ENCODE data around the gene CDK5.
"Not testable (repeated sequence)": the region's sequence is repeated elsewhere in the genome, so short reads cannot be mapped to it uniquely, and the experiment has no call there.

CDK5 gene

DNA sequence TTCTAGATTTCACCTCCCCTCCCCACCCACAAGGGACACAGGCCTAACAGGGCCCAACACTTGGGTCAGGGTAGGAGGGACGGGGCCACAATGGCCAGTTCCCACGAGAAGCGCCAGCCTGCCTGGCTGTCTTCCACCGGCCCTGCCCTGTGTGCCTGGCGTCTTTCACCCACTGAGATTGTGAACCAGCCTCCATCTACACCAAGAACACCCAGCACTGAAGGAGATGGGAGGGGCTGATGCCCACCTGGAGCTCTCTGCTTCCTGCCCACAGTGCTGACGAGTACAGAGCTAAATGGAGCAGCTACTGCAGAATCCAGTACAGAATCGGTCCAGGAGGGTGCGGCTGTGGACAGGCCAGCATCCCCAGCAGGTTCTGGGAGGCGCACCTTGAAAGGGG, 11.7 kb downstream of the CDK5 start:
- no peak overlapping the region for H3K4me3 ChIP-seq (ENCODE audit: low read length)
- TF ChIP-seq, protein P1, sequence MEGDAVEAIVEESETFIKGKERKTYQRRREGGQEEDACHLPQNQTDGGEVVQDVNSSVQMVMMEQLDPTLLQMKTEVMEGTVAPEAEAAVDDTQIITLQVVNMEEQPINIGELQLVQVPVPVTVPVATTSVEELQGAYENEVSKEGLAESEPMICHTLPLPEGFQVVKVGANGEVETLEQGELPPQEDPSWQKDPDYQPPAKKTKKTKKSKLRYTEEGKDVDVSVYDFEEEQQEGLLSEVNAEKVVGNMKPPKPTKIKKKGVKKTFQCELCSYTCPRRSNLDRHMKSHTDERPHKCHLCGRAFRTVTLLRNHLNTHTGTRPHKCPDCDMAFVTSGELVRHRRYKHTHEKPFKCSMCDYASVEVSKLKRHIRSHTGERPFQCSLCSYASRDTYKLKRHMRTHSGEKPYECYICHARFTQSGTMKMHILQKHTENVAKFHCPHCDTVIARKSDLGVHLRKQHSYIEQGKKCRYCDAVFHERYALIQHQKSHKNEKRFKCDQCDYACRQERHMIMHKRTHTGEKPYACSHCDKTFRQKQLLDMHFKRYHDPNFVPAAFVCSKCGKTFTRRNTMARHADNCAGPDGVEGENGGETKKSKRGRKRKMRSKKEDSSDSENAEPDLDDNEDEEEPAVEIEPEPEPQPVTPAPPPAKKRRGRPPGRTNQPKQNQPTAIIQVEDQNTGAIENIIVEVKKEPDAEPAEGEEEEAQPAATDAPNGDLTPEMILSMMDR (conservative IDR thresholded peaks at IDR 0.05; ENCODE audit: low read depth, low read length): no peak
- DNase-seq (ENCODE audit: low read depth): no peak

DNA sequence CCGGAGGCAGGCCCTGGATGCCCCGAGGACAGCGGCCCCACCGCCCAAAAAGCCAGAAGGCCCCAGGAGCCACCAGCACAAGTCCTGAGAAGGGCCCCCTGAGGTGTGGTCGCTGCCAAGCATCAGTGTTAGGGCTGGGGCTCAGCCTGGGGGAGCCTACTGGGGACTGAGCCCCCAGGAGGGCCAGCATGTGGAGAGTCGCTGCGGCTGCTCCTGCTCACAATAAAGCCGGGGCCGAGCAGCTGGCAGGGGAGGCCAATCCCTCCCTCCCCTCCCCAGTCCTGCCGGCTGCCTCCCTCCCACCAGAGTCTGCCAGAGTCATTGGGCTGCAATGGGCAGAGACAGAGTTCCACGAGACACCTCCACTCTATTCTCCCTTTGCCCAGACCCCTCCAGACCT, 12.4 kb downstream of the CDK5 start:
- H3K4me3 ChIP-seq (ENCODE audit: low read length): no peak overlapping the region
- DNase-seq (ENCODE audit: low read depth): no peak
- TF ChIP-seq, protein P1 (conservative IDR thresholded peaks at IDR 0.05; ENCODE audit: low read depth, low read length): no peak

DNA sequence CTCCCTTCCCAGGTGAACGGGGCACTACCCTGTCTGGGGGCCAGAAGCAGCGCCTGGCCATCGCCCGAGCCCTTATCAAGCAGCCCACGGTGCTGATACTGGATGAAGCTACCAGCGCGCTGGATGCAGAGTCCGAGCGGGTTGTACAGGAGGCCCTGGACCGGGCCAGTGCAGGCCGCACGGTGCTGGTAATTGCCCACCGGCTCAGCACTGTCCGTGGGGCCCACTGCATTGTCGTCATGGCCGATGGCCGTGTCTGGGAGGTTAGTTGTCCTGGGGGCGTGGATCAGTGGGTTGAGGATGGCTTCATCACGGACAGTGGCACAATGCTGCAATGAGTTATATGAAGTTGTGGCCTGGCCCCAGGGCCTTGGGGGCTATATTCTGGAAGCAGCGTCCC, 13.7 kb downstream of the CDK5 start:
- H3K4me3 ChIP-seq (ENCODE audit: low read length): no peak overlapping the region
- TF ChIP-seq, protein P1 (conservative IDR thresholded peaks at IDR 0.05; ENCODE audit: low read depth, low read length): no peak
- DNase-seq (ENCODE audit: low read depth): no peak

DNA sequence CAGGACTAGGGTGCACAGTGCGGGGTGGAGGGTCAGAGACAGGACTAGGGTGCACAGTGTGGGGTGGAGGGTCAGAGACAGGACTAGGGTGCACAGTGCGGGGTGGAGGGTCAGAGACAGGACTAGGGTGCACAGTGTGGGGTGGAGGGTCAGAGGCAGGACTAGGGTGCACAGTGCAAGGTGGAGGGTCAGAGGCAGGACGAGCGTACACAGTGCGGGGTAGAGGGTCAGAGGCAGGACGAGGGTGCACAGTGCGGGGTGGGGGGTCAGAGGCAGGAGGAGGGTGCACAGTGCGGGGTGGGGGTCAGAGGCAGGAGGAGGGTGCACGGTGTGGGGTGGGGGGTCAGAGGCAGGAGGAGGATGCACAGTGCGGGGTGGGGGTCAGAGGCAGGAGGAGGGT, 14.2 kb downstream of the CDK5 start:
- not testable (repeated sequence) for H3K4me3 ChIP-seq (ENCODE audit: low read length); DNase-seq (ENCODE audit: low read depth)

DNA sequence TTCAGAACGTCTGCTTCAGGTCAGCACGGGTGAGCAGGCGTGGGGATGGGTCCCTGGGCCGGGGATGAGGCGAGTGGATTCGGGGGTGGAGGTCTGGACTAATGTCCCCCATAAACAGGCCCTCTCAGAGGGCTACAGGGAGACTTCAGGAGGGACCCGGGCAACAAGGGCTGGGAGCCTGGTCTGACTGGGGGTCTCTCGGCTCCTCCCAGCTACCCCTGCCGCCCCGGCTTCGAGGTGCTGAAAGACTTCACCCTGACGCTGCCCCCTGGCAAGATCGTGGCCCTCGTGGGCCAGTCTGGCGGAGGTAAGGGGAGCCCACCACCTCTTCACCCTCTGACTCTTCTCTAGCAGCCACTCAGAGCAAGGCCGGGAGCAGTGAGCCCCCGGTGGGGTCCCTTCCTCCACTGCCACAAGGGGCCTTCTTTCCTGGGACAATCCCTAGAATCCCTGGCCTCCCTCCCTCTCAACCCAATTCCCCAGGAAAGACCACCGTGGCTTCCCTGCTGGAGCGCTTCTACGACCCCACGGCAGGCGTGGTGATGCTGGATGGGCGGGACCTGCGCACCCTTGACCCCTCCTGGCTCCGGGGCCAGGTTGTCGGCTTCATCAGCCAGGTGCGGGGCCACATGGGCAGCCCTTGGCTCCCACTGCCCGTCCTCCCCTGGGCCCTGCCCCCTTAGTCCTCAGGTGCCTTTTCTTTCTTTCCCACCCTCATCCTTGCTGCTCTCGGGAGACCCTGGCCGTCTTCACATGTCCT, 16.9 kb downstream of the CDK5 start:
- no peak for DNase-seq (ENCODE audit: low read depth)
- TF ChIP-seq, protein P1 (conservative IDR thresholded peaks at IDR 0.05; ENCODE audit: low read depth, low read length): no peak
- H3K4me3 ChIP-seq (ENCODE audit: low read length): no peak overlapping the region

DNA sequence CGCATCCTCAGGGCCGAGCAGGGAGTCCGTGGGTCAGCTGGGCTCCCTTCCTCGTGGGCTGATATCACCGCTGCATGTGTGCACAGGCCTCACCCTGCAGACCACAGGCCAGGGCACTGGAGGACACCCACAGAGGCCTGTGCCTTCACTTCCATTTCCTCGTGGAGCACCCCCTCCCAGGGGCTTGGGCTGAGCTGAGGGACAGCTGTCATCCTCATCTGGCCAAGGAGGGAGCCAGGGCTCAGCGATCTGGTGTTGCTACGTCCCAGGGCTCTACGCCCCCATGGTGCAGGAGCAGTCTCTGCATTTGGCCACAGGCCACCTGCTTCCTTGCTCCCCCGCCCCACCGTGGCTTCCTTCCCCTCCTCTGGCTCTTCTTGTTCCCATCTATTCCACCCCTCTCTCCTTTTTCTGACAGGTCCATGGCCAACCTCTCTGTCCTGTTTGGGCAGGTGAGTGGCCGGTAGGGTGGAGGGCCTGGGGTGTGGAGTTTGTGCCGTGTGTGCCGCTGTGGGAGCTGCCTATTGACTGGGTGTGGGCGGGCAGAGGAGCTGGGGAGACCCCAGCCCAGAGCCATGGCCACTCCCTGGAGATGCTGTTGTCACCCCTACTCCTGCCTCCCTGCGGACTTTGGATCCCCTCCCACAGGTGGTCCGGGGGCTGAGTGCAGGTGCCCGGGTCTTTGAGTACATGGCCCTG, 17.7 kb downstream of the CDK5 start:
- DNase-seq (ENCODE audit: low read depth): no peak
- H3K4me3 ChIP-seq (ENCODE audit: low read length): no peak overlapping the region
- TF ChIP-seq, protein P1 (conservative IDR thresholded peaks at IDR 0.05; ENCODE audit: low read depth, low read length): no peak

DNA sequence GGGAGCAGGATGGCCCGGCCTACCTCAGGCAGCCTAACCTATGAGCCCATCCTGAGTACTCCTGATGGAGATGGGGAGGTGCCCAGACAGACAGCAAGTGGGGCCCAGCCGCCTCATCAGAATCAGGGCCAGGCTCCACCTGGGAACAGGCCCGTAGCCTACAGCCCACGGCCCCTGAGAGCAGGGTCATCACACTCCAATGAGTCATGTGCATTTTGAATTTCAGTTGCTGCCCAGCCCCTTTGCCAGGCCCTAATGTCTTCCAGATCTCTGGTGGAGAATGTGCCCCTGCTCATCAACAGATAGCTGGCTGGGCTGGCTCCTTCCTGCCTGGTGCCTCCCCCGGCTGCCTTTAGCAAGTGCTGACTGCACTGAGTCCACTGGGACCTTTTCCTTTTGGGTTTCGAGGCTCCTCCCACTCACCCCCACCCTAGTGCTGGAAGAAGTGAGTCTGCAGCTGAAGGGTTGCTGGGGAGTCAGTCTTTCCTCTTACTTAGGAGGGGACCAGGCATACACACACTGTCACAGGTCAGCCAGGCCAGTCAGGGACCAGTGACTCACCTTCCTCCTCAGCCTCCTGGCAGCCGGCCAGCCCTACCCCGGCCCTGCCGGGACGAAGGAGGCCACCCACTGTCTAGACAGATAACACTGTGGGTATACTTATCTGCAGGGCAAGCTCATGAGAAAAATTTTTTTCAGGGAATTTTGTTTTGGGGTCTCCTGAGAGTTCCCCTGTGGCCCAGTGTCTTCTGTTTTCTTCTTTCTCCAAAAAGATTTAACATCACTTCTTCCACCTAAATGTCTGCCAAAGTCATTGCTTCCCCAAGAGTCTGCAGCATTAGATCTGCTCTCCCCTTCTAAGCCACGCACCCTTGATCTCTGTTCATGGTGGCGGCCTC, 18.5 kb downstream of the CDK5 start:
- DNase-seq (ENCODE audit: low read depth): peak; percentile 80
- H3K4me3 ChIP-seq (ENCODE audit: low read length): no peak overlapping the region
- TF ChIP-seq, protein P1 (conservative IDR thresholded peaks at IDR 0.05; ENCODE audit: low read depth, low read length): no peak

Measured in retinal pigment epithelial cell (primary cell).